GM12864 (cell line): Measurements from ENCODE around the gene SUPT4H1.
A peak's percentile ranks its signal among the peaks of the same experiment; 100 is the strongest.
"Not testable (repeated sequence)": the region's sequence is repeated elsewhere in the genome, so short reads cannot be mapped to it uniquely, and the experiment has no call there.

Source experiments
- DNase-seq: peaks from one replicate; pipeline ENCODE4 v3.0.0-alpha.2; 2011; ENCODE audit warnings: low read depth
- H3K4me3 ChIP-seq: 2 replicates; pipeline ENCODE4 v1.5.1; 2011; ENCODE audit warnings: mild to moderate bottlenecking, low read depth, low read length, control low read depth
- CTCF ChIP-seq: IDR thresholded peaks from 2 replicates; pipeline ENCODE4 v1.5.1; 2011; ENCODE audit warnings: low read depth, mild to moderate bottlenecking, moderate library complexity, low read length, control low read depth, inconsistent platforms; ENCODE audit errors: missing control alignments

Gene SUPT4H1

GRCh38 chr17:58344791-58345157 lies 7.2 kb downstream of the SUPT4H1 start:
- H3K4me3 ChIP-seq, result peak overlapping the region; percentile 53
- peak; percentile 72 for TF ChIP-seq CTCF
- DNase-seq, result peak; percentile 69

GRCh38 chr17:58344047-58344790 lies 7.8 kb downstream of the SUPT4H1 start:
- H3K4me3 ChIP-seq, result peak overlapping the region; percentile 53
- no peak for TF ChIP-seq CTCF
- peak; percentile 97 for DNase-seq

- peak overlapping the region; percentile 53 for H3K4me3 ChIP-seq
- DNase-seq, result no peak
- TF ChIP-seq CTCF, result no peak
Measured at GRCh38 chr17:58343131-58343530, 8.9 kb downstream of the SUPT4H1 start.

GRCh38 chr17:58341861-58342475 lies 10.0 kb downstream of the SUPT4H1 start:
- no peak for TF ChIP-seq CTCF
- H3K4me3 ChIP-seq, result peak overlapping the region; percentile 31
- no peak for DNase-seq

GRCh38 chr17:58341136-58341860 lies 10.7 kb downstream of the SUPT4H1 start:
- DNase-seq, result not testable (repeated sequence)
- peak overlapping the region; percentile 97; the same call in 1 of the 2 replicates for H3K4me3 ChIP-seq

- no peak for DNase-seq
- peak overlapping the region; percentile 97 for H3K4me3 ChIP-seq
- TF ChIP-seq CTCF, result no peak
Measured at GRCh38 chr17:58340405-58340876, 11.6 kb downstream of the SUPT4H1 start.

GRCh38 chr17:58339755-58340404 lies 12.1 kb downstream of the SUPT4H1 start:
- no peak for TF ChIP-seq CTCF
- peak overlapping the region; percentile 97 for H3K4me3 ChIP-seq
- no peak for DNase-seq
